H9 (cell line): ENCODE results near the gene PLA2G2F. TPM values are rescaled to one million over a fixed set of nuclear protein-coding genes. Genes with fewer than 3 reads are reported as not detected.

Experiments
- DNase-seq: peaks from one replicate; pipeline ENCODE4 v3.0.0-alpha.2; 2017
- H2AFZ ChIP-seq: one replicate; pipeline ENCODE4 v1.6.1; 2013; ENCODE audit warnings: mild to moderate bottlenecking, low read length, control low read depth, moderate library complexity
- H2AK5ac ChIP-seq: 2 replicates; pipeline ENCODE4 v1.6.1; 2013; ENCODE audit warnings: low read length, control low read depth, mixed read lengths; ENCODE audit not compliant: insufficient read length
- H2BK120ac ChIP-seq: one replicate; pipeline ENCODE4 v1.6.1; 2013; ENCODE audit warnings: low read depth, mild to moderate bottlenecking, low read length, control low read depth, inconsistent platforms; ENCODE audit not compliant: poor library complexity, severe bottlenecking
- H2BK12ac ChIP-seq: 2 replicates; pipeline ENCODE4 v1.6.1; 2013; ENCODE audit warnings: low read length, control low read depth, mixed read lengths, low read depth; ENCODE audit not compliant: insufficient read length
- H2BK15ac ChIP-seq: 2 replicates; pipeline ENCODE4 v1.6.1; 2013; ENCODE audit warnings: low read depth, low read length, control low read depth
- H2BK20ac ChIP-seq: one replicate; pipeline ENCODE4 v1.6.1; 2013; ENCODE audit warnings: low read depth, mild to moderate bottlenecking, low read length, control low read depth, inconsistent platforms; ENCODE audit not compliant: poor library complexity, severe bottlenecking
- H2BK5ac ChIP-seq: 2 replicates; pipeline ENCODE4 v1.6.1; 2013; ENCODE audit warnings: low read length, control low read depth, mixed read lengths; ENCODE audit not compliant: insufficient read length
- H3K14ac ChIP-seq: 2 replicates; pipeline ENCODE4 v1.6.1; 2013; ENCODE audit warnings: low read length, control low read depth; ENCODE audit not compliant: insufficient read depth
- H3K18ac ChIP-seq: 2 replicates; pipeline ENCODE4 v1.6.1; 2013; ENCODE audit warnings: low read depth, mild to moderate bottlenecking, mixed read lengths, low read length, control low read depth; ENCODE audit not compliant: insufficient read length
- H3K23ac ChIP-seq: 2 replicates; pipeline ENCODE4 v1.6.1; 2013; ENCODE audit warnings: low read length, control low read depth, mixed read lengths, low read depth; ENCODE audit not compliant: insufficient read length
- H3K23me2 ChIP-seq: 2 replicates; pipeline ENCODE4 v1.6.1; 2013; ENCODE audit warnings: low read depth, mild to moderate bottlenecking, mixed read lengths, low read length, control low read depth; ENCODE audit not compliant: insufficient read length, poor library complexity, severe bottlenecking
- H3K27ac ChIP-seq: 2 replicates; pipeline ENCODE4 v1.5.1; 2013; ENCODE audit warnings: low read length, control low read depth, mixed read lengths, low read depth; ENCODE audit not compliant: insufficient read length
- H3K27me3 ChIP-seq: 2 replicates; pipeline ENCODE4 v1.6.1; 2013; ENCODE audit warnings: low read length, control low read depth, inconsistent platforms; ENCODE audit not compliant: insufficient read depth
- H3K4ac ChIP-seq: 2 replicates; pipeline ENCODE4 v1.6.1; 2013; ENCODE audit warnings: low read depth, mild to moderate bottlenecking, control low read depth, inconsistent platforms, low read length, moderate library complexity
- H3K4me1 ChIP-seq: 2 replicates; pipeline ENCODE4 v1.6.1; 2013; ENCODE audit warnings: low read length, control low read depth, inconsistent platforms; ENCODE audit not compliant: insufficient read depth
- H3K4me2 ChIP-seq: 2 replicates; pipeline ENCODE4 v1.6.1; 2013; ENCODE audit warnings: low read length, control low read depth, mixed read lengths; ENCODE audit not compliant: insufficient read length, insufficient read depth
- H3K56ac ChIP-seq: 2 replicates; pipeline ENCODE4 v1.6.1; 2013; ENCODE audit warnings: low read depth, mild to moderate bottlenecking, mixed read lengths, low read length, control low read depth; ENCODE audit not compliant: insufficient read length
- H3K79me1 ChIP-seq: 2 replicates; pipeline ENCODE4 v1.6.1; 2013; ENCODE audit warnings: low read depth, mild to moderate bottlenecking, moderate library complexity, low read length, control low read depth, inconsistent platforms; ENCODE audit not compliant: insufficient read depth, poor library complexity, severe bottlenecking
- H3K79me2 ChIP-seq: 2 replicates; pipeline ENCODE4 v1.6.1; 2013; ENCODE audit warnings: low read length, control low read depth, inconsistent platforms; ENCODE audit not compliant: insufficient read depth
- H3K9ac ChIP-seq: 2 replicates; pipeline ENCODE4 v1.6.1; 2013; ENCODE audit warnings: low read length, control low read depth, mixed read lengths; ENCODE audit not compliant: insufficient read length; ENCODE audit errors: extremely low read depth
- H3K9me3 ChIP-seq: one replicate; pipeline ENCODE4 v1.6.1; 2013; ENCODE audit warnings: low read depth, low read length, inconsistent platforms; ENCODE audit not compliant: control insufficient read depth
- H3T11ph ChIP-seq: one replicate; pipeline ENCODE4 v1.6.1; 2013; ENCODE audit warnings: mild to moderate bottlenecking, low read length, control low read depth, inconsistent platforms
- H4K20me1 ChIP-seq: one replicate; pipeline ENCODE4 v1.6.1; 2013; ENCODE audit not compliant: control insufficient read depth, insufficient read length, insufficient read depth
- H4K5ac ChIP-seq: 2 replicates; pipeline ENCODE4 v1.6.1; 2013; ENCODE audit warnings: low read depth, mild to moderate bottlenecking, mixed read lengths, low read length, control low read depth; ENCODE audit not compliant: insufficient read length
- H4K8ac ChIP-seq: replicated peaks from 2 replicates; pipeline ENCODE4 v1.6.1; 2013; ENCODE audit warnings: low read length, control low read depth, mixed read lengths, low read depth; ENCODE audit not compliant: insufficient read length
- H4K91ac ChIP-seq: 2 replicates; pipeline ENCODE4 v1.6.1; 2013; ENCODE audit warnings: low read depth, mild to moderate bottlenecking, moderate library complexity, mixed read lengths, low read length, control low read depth; ENCODE audit not compliant: insufficient read length
- H3K27ac Mint-ChIP-seq, 3 experiments: 2 replicates in 2 of 3; 3 replicates in 1 of 3; pipeline ENCODE4 v1.8.0; 2020 to 2021; ENCODE audit warnings: mixed read lengths in 3 of 3, mild to moderate bottlenecking in 1 of 3, moderate library complexity in 1 of 3
- H3K27me3 Mint-ChIP-seq: 2 replicates; pipeline ENCODE4 v1.8.0; 2021; ENCODE audit warnings: low read depth, mild to moderate bottlenecking, moderate library complexity, mixed read lengths
- H3K36me3 Mint-ChIP-seq, 3 experiments: 2 replicates in 2 of 3; 3 replicates in 1 of 3; pipeline ENCODE4 v1.8.0; 2020 to 2021; ENCODE audit warnings: low read depth in 3 of 3, mixed read lengths in 3 of 3; ENCODE audit not compliant: insufficient read depth in 1 of 3
- H3K4me1 Mint-ChIP-seq, 2 experiments: 2 replicates each; pipeline ENCODE4 v1.8.0; 2020; ENCODE audit warnings: mixed read lengths in 2 of 2
- H3K4me3 Mint-ChIP-seq, 2 experiments: 2 replicates in 1 of 2; 3 replicates in 1 of 2; pipeline ENCODE4 v1.8.0; 2020 to 2021; ENCODE audit warnings: mild to moderate bottlenecking in 2 of 2, mixed read lengths in 2 of 2, moderate library complexity in 1 of 2
- H3K9me3 Mint-ChIP-seq, 2 experiments: 2 replicates in 1 of 2; 3 replicates in 1 of 2; pipeline ENCODE4 v1.8.0; 2020; ENCODE audit warnings: mild to moderate bottlenecking in 2 of 2, mixed read lengths in 2 of 2, moderate library complexity in 1 of 2
- CTCF ChIP-seq: fragments of 200-600 bp; sonication (generic); conservative IDR thresholded peaks from 3 replicates; pipeline ENCODE4 v1.8.0; 2021; ENCODE audit warnings: antibody characterized with exemption, mild to moderate bottlenecking
- WGBS: extraction: QIAGEN DNeasy Blood & Tissue Kit; methylation state at CpG from one replicate; pipeline ENCODE4 v1.1.7; 2013; ENCODE audit warnings: missing lambda C conversion rate, low lambda C conversion rate, mixed read lengths; ENCODE audit not compliant: insufficient read length; ENCODE audit errors: extremely low coverage; 5-methylcytosine and 5-hydroxymethylcytosine counted together
- total RNA-seq: library from RNA; stranded (reverse); gene quantifications from 2 replicates; pipeline ENCODE4 v1.2.1, GENCODE V29; 2021

Gene PLA2G2F
- total RNA-seq, 1 experiment from 2014 or later, result not detected

- no peak overlapping the region for H3T11ph ChIP-seq
- no peak overlapping the region for H3K4me2 ChIP-seq
- no peak overlapping the region for H2BK5ac ChIP-seq
- no peak overlapping the region for H4K5ac ChIP-seq
- peak overlapping the region in 1 of 3 experiments; percentile 7; a peak in 1 of 7 replicates for H3K27ac Mint-ChIP-seq
- no peak overlapping the region for H2BK120ac ChIP-seq
- H2AFZ ChIP-seq, result no peak overlapping the region
- TF ChIP-seq CTCF, result no peak
- peaks cover 16% of the 10 kb centered on the region for H3K27me3 Mint-ChIP-seq
- H3K36me3 Mint-ChIP-seq, result no peaks in the 10 kb centered on the region
- H4K91ac ChIP-seq, result no peak overlapping the region
- H3K79me2 ChIP-seq, result no peaks in the 10 kb centered on the region
- no peak overlapping the region for H3K56ac ChIP-seq
- H3K4me3 Mint-ChIP-seq, result no peak overlapping the region
- no peaks in the 10 kb centered on the region for H3K9me3 ChIP-seq
- no peak overlapping the region for H3K9ac ChIP-seq
- no peak for DNase-seq
- no peak overlapping the region for H3K23ac ChIP-seq
- H3K4ac ChIP-seq, result no peak overlapping the region
- no peaks in the 10 kb centered on the region for H3K4me1 ChIP-seq
- no peaks in the 10 kb centered on the region for H3K27me3 ChIP-seq
- no peak overlapping the region for H3K27ac ChIP-seq
- peaks cover 8 to 11% of the 10 kb centered on the region in 2 experiments for H3K4me1 Mint-ChIP-seq
- H3K23me2 ChIP-seq, result no peaks in the 10 kb centered on the region
- no peak overlapping the region for H2BK20ac ChIP-seq
- no peaks in the 10 kb centered on the region for H4K20me1 ChIP-seq
- H4K8ac ChIP-seq, result no peak overlapping the region
- no peak overlapping the region for H2BK15ac ChIP-seq
- H3K9me3 Mint-ChIP-seq, result no peaks in the 10 kb centered on the region
- no peak overlapping the region for H2AK5ac ChIP-seq
- H2BK12ac ChIP-seq, result no peak overlapping the region
- no peak overlapping the region for H3K14ac ChIP-seq
- no peak overlapping the region for H3K18ac ChIP-seq
- no CpG with 5 or more reads among the region's 2 CpGs for WGBS
- H3K79me1 ChIP-seq, result no peaks in the 10 kb centered on the region
These were observed 60.7 kb downstream of the PLA2G2F start for GRCh38 chr1:20199840-20200239.

Other genes with a start within 250 kb of the PLA2G2F start
- not detected in 2 replicates for gene PLA2G2E, start 215.7 kb upstream of the PLA2G2F start, total RNA-seq
- 6.2 and 7.1 TPM in 2 replicates for gene PLA2G2A, start 159.7 kb upstream of the PLA2G2F start, total RNA-seq
- not detected in 2 replicates for gene PLA2G5, start 69.1 kb upstream of the PLA2G2F start, total RNA-seq
- gene PLA2G2D, start 19.8 kb upstream of the PLA2G2F start, total RNA-seq, result not detected in 2 replicates
- 0.59 and 0.90 TPM in 2 replicates for gene UBXN10, start 46.8 kb downstream of the PLA2G2F start, total RNA-seq
- not detected in 2 replicates for gene PLA2G2C, start 47.2 kb downstream of the PLA2G2F start, total RNA-seq
- 0.18 TPM in 1 of 2 replicates, not detected in the other for gene VWA5B1, start 151.6 kb downstream of the PLA2G2F start, total RNA-seq